Uterus (tissue), 2 donors: ENCODE data around the gene FSTL3.

Source experiments
- CTCF ChIP-seq, 4 experiments: fragments of 200-600 bp in 2 of 4; fragments of 450-650 bp in 2 of 4; sonication (generic) in 2 of 4; IDR thresholded peaks; one replicate each; pipeline ENCODE4 v1.5.1; 2016 to 2019; ENCODE audit warnings: antibody characterized with exemption in 4 of 4, mild to moderate bottlenecking in 2 of 4, moderate library complexity in 1 of 4
- POLR2A ChIP-seq, 2 donors: fragments of 450-650 bp; IDR thresholded peaks; one replicate each; pipeline ENCODE4 v1.6.1; 2016; ENCODE audit warnings: antibody characterized with exemption in 2 of 2, mild to moderate bottlenecking in 1 of 2, moderate library complexity in 1 of 2

- TF ChIP-seq CTCF (IDR thresholded peaks at IDR 0.05) (no peak), POLR2A (IDR thresholded peaks at IDR 0.05) (no peak)
Measured at GRCh38 chr19:634975-635652, 41.1 kb upstream of the FSTL3 start.
